Ascending aorta (tissue), 2 donors: ENCODE measurements around the gene EEF1AKMT4. TPM values are rescaled to one million over a fixed set of nuclear protein-coding genes. Genes with fewer than 3 reads are reported as not detected.

Experiments used
- DNase-seq, 2 donors: peaks; one replicate each; pipeline ENCODE4 v3.0.0-alpha.2; 2019; ENCODE audit warnings: low spot score in 2 of 2
- H3K27ac ChIP-seq, 2 donors: fragments of 200-600 bp; sonication (generic); one replicate each; pipeline ENCODE4 v1.5.1; 2016 to 2017; ENCODE audit warnings: mild to moderate bottlenecking in 1 of 2
- H3K27me3 ChIP-seq: fragments of 200-600 bp; sonication (generic); one replicate; pipeline ENCODE4 v1.5.1; 2017
- H3K36me3 ChIP-seq, 2 donors: fragments of 200-600 bp; sonication (generic); one replicate each; pipeline ENCODE4 v1.5.1; 2016
- H3K4me1 ChIP-seq, 2 donors: fragments of 200-600 bp; sonication (generic); one replicate each; pipeline ENCODE4 v1.5.1; 2016 to 2017; ENCODE audit warnings: mild to moderate bottlenecking in 1 of 2
- H3K4me3 ChIP-seq, 2 donors: fragments of 200-600 bp; sonication (generic); one replicate each; pipeline ENCODE4 v1.5.1; 2016 to 2017; ENCODE audit warnings: mild to moderate bottlenecking in 1 of 2
- H3K9me3 ChIP-seq, 2 donors: fragments of 200-600 bp; sonication (generic); one replicate each; pipeline ENCODE4 v1.5.1; 2016
- CTCF ChIP-seq, 3 experiments: fragments of 200-600 bp in 2 of 3; fragments of 450-650 bp in 1 of 3; sonication (generic) in 2 of 3; IDR thresholded peaks; one replicate each; pipeline ENCODE4 v1.5.1; 2016 to 2019; ENCODE audit warnings: antibody characterized with exemption in 3 of 3, mild to moderate bottlenecking in 1 of 3, moderate library complexity in 1 of 3
- intact Hi-C: fragments of 100-400 bp; cut with DNase I; formaldehyde crosslinking; loops from one replicate; pipeline ENCODE4 v1.15.1; 2023
- total RNA-seq: library from RNA; depleted of rRNA; stranded (reverse); fragments of >200 nt; gene quantifications from one replicate; pipeline ENCODE4 v1.1.0, GENCODE V29; 2016

Gene EEF1AKMT4
- 4.8 TPM for total RNA-seq

- Histone ChIP-seq H3K4me3 (peak within 1 kb of the TSS; percentile 70 to 86), H3K27ac (peak within 1 kb of the TSS; percentile 58 to 64), H3K36me3 (peaks cover 10 to 12% of the 10 kb centered on the region in 2 donors), H3K27me3 (no peaks in the 10 kb centered on the region), H3K9me3 (no peaks in the 10 kb centered on the region), H3K4me1 (peaks cover 0 to 14% of the 10 kb centered on the region in 2 donors)
- intact Hi-C loops, result loop anchor here (1.0 to 5.0 kb wide), 9 partner anchors 50 to 352 kb away; partner anchors contain the start of genes ABCC5, ABCF3, AP2M1 and DVL3
- TF ChIP-seq CTCF (IDR thresholded peaks at IDR 0.05), result peak; percentile 35 to 59 (median 56)
- peak; percentile 84 to 98 for DNase-seq
Measured at GRCh38 chr3:184249412-184250166, at the start of gene EEF1AKMT4. TSS of gene EEF1AKMT4 (plus strand) at chr3:184249672. CDS start at chr3:184249695, 23 bp downstream.

DNA sequence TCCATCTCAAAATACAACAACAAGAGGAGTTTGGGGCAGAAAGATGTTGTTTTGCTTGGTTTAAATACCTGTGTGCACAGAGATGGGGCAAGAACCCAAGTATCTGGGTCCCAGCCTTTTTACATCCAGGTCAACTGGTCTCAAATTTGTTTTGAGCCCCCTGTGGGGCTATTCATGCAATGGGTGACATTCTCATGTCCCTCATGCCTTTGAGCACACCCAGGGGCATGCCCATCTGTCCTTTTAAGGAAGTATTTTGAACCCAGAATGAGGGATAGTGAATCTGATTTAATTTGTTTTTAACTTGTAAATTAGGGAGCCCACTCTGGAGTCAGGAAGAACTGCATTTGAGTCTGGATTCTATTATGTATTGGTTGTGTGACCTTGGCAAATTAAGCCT is 48.6 kb upstream of the EEF1AKMT4 start:
- Histone ChIP-seq H3K4me1 (no peaks in the 10 kb centered on the region), H3K27me3 (no peaks in the 10 kb centered on the region), H3K36me3 (peaks cover 5% of the 10 kb centered on the region in 2 donors), H3K27ac (no peak overlapping the region), H3K9me3 (no peaks in the 10 kb centered on the region), H3K4me3 (no peak overlapping the region)
- no peak for TF ChIP-seq CTCF (IDR thresholded peaks at IDR 0.05)
- intact Hi-C loops, result no loop called here
- no peak for DNase-seq

DNA sequence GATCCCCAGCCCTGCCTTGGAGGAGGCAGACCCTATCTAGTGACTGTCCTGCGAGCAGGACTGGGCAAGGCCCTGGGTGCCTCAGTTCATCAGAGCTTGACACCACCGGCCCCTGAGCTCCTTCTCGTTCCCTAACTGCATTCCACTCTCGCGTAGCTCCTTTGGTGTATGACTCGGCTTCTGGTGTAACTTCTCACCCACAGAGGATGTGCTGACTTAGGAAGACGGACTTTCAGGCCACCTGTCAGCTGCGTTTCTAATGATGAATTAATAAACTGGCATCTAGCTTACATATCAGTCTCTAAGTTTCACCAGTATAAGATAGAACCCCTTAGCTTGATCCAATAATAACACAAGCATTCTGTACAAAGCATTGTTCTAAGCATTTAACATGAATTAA is 45.9 kb upstream of the EEF1AKMT4 start:
- Histone ChIP-seq H3K4me1 (no peaks in the 10 kb centered on the region), H3K27me3 (no peaks in the 10 kb centered on the region), H3K4me3 (no peak overlapping the region), H3K9me3 (no peaks in the 10 kb centered on the region), H3K36me3 (no peaks in the 10 kb centered on the region), H3K27ac (no peak overlapping the region)
- intact Hi-C loops, result no loop called here
- DNase-seq, result no peak
- TF ChIP-seq CTCF (IDR thresholded peaks at IDR 0.05), result no peak

GRCh38 chr3:184209146-184209923 is 40.1 kb upstream of the EEF1AKMT4 start:
- Histone ChIP-seq H3K27me3 (no peaks in the 10 kb centered on the region), H3K9me3 (no peaks in the 10 kb centered on the region), H3K36me3 (no peaks in the 10 kb centered on the region), H3K4me3 (no peak overlapping the region), H3K4me1 (no peaks in the 10 kb centered on the region), H3K27ac (no peak overlapping the region)
- TF ChIP-seq CTCF (IDR thresholded peaks at IDR 0.05), result no peak
- intact Hi-C loops, result no loop called here
- no peak for DNase-seq

DNA sequence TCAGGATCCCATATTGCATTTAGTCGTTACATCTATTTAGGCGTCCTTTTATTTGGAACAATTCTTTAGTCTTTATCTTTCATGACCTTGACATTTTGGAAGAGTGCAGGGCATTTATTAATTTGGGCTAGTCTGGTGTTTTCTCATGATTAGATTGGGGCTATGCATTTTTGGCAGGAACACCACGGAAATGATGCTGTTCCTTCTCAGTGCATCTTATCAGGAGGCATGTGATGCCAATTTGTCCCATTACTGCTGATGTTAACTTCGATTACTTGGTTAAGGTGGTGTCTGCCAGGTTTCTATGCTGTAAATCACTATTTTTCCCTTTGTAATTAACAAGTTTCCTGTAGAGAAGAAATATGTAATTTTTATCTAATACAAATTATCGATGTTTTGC is 38.2 kb upstream of the EEF1AKMT4 start:
- intact Hi-C loops, result no loop called here
- Histone ChIP-seq H3K27me3 (peaks cover 3% of the 10 kb centered on the region), H3K4me1 (no peaks in the 10 kb centered on the region), H3K27ac (no peak overlapping the region), H3K4me3 (no peak overlapping the region), H3K9me3 (no peaks in the 10 kb centered on the region), H3K36me3 (no peaks in the 10 kb centered on the region)
- TF ChIP-seq CTCF (IDR thresholded peaks at IDR 0.05), result no peak
- no peak for DNase-seq
